Hypothalamus (tissue), 51 donors: Measurements from ENCODE around the gene KRTAP1-1.
"Not testable (repeated sequence)": the region's sequence is repeated elsewhere in the genome, so short reads cannot be mapped to it uniquely, and the experiment has no call there.

ENCODE experiments used
- DNase-seq, 51 donors: peaks; one replicate each; lab custom pipeline; 2025; lab: John Stamatoyannopoulos, UW

KRTAP1-1 gene, protein sequence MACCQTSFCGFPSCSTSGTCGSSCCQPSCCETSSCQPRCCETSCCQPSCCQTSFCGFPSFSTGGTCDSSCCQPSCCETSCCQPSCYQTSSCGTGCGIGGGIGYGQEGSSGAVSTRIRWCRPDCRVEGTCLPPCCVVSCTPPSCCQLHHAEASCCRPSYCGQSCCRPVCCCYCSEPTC

DNA sequence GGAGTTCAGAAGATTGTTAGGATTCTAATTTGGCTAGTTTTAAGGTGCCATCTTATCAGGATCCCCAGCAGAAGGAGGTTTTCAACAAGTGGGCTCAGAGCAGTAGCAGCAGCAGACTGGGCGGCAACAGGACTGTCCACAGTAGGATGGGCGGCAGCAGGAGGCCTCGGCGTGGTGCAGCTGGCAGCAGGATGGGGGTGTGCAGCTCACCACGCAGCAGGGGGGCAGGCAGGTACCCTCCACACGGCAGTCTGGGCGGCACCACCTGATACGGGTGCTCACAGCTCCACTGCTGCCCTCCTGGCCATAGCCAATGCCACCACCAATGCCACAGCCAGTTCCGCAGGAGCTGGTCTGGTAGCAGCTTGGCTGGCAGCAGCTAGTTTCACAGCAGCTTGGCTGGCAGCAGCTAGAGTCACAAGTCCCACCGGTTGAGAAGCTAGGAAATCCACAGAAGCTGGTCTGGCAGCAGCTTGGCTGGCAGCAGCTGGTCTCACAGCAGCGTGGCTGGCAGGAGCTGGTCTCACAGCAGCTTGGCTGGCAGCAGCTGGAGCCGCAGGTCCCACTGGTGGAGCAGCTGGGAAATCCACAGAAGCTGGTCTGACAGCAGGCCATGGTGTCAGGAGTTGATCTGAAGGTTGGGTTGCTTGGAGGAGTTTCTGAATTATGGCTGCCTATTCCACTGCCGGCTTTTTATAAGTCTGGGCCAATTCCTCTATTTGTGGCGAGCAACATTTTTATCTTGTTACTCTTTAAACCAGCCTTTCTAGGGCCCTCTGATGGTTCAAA lies at the start of gene KRTAP1-1:
Gene KRTAP1-1, minus strand, starts transcription at position 668 of the 789 bp plus-strand sequence. Its CDS starts 53 bp downstream, at position 615.
- peak in 2 of 51 donors; percentile 1 to 9 for DNase-seq

DNA sequence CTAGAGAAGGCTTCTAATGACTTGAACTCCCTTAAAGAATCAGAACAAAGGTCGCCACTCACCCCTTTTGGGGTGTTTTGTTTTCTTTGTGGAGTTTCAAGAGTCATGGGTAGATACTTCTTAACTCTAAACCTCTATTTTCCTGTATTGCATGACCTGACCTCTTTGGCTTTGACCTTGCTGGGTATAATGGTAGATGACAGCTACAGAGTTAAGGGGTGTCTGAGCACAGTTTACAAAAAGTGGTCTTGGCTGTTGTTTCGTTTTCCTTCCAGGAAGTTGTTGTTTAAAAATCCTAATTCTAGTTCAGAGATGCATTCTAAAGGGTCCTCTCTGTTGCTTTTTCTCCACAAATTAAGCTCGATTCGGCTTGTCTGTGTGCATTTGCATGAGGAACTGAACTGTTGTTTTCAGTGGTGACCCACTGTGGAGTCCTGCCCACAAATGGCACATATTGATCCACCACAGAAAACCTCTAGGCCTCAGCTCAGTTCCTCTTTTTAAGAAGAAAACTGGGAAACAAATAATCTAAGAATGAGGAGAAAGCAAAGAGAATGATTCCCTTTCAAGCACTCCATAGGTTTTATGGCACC lies 47.6 kb upstream of the KRTAP1-1 start:
- not testable (repeated sequence) for DNase-seq

DNA sequence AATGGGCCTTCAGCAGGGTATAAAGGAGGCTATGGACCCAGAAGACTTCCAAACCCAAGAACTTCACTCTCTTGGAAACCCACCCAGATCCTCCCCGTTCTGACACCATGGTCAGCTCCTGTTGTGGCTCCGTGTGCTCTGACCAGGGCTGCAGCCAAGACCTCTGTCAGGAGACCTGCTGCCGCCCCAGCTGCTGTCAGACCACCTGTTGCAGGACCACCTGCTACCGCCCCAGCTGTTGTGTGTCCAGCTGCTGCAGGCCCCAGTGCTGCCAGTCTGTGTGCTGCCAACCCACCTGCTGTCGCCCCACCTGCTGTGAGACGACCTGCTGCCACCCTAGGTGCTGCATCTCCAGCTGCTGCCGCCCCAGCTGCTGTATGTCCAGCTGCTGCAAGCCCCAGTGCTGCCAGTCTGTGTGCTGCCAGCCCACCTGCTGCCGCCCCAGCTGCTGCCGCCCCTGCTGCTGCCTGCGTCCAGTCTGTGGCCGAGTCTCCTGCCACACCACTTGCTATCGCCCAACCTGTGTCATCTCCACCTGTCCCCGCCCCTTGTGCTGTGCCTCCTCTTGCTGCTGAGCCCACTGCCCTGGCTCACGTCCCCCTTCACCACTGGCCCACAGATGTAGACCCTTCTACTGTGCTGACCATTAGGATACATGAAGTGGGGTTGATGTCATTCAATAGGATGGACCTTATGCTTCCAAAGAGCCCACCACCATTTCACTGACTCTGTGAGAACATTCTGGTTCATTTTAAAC lies 43.0 kb upstream of the KRTAP1-1 start, which contains the start of gene KRTAP4-7:
Gene KRTAP4-7, plus strand, starts transcription at position 51 of the 757 bp plus-strand sequence. Its CDS starts 57 bp downstream, at position 108.
- DNase-seq = not testable (repeated sequence)

DNA sequence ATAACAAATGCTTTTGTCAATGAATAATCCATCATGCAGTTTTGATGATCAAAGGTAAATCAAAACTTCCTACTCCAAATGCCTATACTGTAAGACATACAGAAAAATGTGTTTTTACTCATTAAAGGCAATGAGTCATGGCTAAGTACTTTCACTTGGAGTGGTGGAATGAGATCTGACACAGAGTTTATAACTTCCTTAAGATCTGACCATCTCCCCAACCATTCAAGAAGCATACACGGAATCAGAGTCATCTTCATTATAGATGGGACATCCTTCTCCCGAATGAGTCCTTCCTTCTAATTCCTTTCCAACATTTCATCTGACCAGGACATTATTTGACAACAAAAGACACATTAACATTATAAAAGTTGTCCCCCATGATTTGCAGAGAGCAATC lies 42.2 kb upstream of the KRTAP1-1 start:
- not testable (repeated sequence) for DNase-seq

DNA sequence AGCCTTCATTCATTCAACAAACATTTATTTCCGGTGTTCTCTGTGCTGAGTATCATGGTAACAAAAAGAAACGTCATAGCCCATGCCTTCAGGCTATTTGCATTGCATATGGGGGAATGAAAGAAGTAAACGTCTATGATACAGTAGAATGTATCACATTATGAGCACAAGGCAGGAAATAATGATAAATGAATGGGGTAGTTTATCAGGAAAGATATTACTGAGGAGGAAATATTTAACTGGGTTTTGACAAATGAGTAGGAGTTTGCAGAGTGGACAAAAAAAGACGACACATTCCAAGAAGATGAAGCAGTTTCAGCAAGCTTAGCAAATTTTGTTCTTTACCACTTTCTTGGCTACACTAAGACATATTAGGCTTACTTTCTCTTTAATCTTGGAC lies 41.4 kb upstream of the KRTAP1-1 start:
- no peak for DNase-seq

DNA sequence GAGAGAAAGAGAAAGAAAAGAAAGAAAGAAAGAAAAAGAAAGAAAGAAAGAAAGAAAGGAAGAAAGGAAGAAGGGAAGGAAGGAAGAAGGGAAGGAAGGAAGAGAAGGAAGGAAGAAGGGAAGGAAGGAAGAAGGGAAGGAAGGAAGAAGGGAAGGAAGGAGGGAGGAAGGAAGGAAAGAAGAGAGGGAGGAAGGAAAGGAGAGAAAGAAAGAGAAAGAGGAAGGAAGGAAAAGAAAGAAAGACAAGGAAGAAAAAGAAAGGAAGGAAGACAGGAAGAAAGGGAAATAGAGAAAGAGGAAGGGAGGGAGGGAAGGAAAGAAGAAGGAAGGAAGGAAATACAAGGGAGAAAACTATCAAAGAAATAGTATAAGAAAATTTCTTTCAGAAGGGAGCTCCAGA lies 35.5 kb upstream of the KRTAP1-1 start:
- DNase-seq = no peak

DNA sequence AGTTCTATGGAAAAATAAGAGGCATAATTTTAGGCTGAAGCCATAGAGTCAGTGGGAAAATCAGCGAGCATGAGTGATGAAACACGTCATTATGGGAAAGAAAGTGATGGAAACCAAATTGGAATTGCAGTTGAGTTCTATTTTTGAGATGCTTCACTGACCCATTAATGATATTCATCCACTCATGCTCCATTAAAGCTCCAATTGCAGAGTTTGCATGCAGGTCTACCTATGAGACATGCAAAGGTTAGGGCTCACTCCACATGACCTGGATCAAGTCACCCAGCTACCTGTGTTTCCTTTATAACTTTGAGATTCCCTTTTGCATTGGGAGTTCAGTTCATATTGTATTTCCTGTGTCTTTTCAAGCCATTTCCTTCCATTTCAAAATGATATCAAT lies 32.4 kb upstream of the KRTAP1-1 start:
- DNase-seq = no peak

DNA sequence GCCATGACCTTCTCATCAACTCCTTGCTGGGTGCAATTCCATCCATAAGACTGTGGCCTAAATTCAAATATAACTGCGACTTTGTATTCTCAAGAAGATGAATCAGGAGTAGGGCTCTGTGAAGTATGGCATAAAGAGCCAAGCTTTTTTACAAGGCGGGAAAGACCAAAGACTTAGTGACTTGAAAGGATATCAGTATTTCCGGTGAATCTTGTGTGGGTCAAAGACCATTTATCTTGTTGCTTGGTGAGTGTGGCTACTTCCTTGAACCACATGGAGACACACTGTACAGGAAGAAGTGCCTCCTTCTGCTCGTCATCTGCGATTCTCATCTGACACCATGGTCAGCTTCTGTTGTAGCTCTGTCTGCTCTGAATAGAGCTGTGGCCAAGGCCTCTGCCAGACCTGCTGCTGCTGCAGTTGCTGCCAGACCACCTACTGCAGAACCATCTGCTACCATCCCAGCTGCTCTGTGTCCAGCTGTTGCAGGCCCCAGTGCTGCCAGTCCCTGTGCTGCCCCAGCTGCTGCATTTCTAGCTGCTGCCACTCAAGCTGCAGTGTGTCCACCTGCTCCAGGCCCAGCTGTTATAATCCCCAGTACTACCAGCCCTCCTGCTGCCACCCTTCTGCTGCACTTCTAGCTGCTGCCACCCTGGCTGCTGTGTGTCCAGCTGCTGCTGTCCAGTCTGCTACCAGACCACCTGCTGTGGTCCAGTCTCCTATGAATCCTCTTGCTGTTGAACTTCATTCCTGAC lies 30.5 kb upstream of the KRTAP1-1 start:
- DNase-seq = no peak

DNA sequence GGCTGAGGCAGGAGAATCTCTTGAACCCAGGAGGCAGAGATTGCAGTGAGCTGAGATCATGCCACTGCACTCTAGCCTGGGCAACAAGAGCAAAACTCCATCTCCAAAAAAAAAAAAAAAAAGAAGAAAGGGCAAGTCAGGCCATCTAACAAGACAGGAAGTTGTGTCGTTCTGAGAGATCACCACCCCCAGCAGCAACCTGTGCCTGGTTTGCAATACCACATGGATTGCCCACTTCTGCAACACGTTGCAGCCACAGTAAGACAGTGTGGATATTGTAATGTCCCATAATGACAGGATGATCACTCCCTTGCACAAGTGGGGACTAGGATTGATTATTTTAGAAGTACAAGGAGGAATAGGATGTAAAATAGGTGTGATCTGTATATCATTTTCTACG lies 27.8 kb upstream of the KRTAP1-1 start:
- no peak for DNase-seq

DNA sequence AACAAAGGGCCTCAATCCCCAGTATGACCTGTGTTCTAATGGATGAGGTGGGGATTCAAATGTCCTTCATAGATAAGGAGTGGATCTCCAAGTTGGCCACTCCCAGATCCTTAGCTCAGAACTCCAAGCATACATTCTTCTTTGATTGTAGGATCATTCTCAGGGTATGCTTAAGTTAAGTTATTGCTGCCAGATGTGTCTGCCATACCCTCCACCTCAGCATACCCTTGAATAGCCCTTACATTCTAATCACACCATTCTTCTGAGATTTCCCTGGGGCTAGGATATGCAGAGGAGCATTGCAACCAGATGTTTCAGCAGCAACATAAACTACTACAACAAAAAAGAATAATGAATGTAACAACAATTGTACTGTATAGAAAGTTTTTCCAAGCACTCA lies 26.0 kb upstream of the KRTAP1-1 start:
- DNase-seq = no peak

DNA sequence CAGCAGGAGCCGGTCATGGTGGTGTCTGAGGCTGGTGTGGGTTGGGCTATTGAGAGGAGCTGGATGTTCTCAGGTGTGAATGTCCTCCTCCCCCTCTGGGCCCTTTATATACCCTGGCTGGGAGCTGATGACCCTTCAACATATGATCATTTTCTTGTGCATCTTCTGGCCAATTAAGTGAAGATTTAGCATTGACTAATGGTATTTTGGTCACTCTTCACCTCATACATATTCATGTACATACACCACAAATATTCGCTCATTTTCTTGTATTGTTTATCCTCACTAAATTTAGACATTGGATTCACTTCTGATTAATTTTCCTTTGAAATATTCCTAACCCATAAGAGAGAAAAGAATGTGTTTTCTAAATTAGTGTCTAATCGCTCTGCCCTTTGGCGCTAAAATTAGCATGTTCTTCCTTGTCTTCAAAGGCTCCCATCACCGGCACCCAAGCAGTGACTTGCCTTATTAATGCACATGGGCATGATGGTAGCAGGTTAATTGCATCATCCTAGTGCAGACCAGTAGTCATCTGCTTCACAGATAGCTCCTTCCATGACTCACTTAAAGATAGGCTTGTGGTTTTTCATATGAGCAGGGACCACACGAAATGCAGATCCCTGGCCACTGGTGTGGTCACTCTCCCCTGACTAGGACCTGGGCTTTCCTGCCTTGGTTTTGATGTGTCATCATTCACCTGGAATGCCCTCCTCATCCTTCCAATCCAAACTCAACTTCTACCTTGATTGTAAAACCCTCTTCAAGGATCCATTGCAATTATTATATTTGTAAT lies 24.8 kb upstream of the KRTAP1-1 start, which contains the start of gene KRTAP2-4:
Gene KRTAP2-4, minus strand, starts transcription at position 51 of the 796 bp plus-strand sequence. Its CDS starts 34 bp downstream, at position 17.
- no peak for DNase-seq

DNA sequence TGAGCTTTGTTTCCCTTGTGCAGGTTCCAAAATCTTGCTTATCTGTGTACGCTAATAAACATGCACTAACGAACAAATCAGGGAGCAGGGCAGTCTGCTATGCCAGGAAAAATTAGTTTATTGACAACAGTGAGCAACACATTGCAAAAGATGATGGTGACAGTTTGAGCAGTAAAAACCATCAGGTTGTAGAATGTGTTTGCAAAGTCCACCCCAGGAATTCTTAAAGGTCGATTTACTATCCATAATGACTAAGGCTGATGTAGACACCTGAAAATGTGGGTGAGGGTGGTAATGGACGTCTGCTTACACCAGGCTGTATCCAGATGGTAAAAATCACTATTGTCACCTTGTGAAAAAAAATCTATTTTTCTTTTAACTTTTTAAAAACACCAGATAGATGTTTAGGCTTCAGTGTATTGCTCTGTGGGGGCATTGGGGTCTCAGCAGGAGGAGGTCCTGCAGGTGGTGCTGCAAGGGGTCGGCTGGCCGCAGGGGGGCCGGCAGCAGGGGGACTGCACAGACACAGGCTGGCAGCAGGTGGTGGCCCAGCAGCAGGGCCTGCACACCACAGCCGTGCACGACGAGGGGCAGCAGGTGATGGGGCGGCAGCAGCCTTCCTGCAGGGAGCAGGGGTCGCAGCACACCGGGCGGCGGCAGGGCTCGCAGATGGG lies 23.9 kb upstream of the KRTAP1-1 start:
- not testable (repeated sequence) for DNase-seq

DNA sequence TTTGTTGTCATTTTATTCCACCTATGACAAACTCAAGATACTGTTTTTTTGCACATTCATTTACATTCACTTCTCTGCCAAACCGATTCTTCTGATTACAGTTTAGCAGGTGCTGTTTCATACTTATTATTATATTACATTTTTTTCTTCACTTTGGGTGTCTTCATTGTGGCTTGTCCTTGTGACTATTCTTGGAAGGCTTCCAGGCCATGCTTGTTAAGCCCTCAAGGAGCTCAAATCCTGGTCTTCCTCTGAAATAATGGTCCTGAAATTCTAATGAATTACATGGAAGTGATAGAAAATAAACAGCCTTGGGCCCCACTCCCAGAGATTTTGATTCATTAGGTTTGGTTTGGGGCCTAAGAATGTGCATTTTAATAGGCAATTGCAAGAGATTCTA lies 23.1 kb upstream of the KRTAP1-1 start:
- DNase-seq = no peak

DNA sequence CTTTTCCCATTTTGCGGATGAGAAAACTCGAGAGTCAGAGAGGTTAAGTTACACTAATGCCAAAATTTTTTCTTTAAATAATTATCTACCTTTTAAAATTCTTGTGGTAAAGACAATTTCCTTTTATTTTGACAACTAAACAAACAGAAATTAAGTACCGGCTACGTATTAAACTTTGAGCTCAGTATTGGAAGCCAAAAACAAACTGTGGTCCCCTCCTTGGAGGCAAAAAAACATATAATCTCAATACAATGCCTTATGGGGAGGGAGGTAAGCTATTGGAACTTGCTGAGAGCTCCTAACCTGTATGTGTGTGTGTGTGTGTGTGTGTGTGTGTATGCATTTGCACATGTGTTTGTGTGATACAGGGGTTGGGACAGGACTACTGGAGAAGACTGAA lies 22.2 kb upstream of the KRTAP1-1 start:
- DNase-seq = no peak

DNA sequence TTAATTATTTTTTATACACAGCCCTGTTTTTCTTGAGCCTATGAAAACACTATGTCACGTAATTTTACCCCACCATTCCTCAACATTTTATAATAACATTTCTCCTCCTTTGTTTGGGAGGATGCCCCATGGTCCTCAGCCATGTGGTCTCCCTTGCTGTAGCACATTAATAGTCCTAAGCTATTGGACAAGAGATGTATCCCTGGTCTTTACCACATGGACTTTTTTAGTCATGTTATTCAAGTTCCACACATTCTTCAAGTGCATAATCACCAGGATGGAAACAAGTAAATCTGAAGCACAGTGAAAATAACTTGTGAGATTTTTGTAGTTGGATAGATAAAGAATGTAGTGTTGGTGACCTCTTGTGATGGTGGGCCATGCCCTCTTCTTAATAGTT lies 20.7 kb upstream of the KRTAP1-1 start:
- DNase-seq = no peak

DNA sequence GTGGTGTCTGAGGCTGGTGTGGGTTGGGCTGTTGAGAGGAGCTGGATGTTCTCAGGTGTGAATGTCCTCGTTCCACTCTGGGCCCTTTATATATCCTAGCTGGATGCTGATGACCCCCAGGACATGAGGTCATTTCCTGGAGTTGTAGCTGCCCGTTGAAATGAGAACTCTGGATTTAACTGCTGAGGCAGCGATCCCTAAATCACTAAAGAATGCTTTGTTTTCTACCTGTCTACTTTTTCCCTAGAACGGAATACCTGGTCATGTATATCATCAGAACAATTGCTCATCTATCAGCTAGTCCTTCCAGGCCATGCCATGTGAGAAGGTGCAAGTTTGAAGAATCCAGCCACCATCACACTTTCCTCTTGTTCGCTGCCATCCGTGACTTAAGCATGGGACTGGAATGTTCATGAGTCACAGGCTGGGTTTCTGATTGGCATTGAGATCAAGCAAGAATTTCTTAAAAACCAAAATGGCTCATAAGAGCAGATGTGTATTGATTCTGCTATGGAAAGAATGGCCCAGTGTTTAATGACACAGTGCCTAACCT lies 18.9 kb upstream of the KRTAP1-1 start, which contains the start of gene KRTAP2-3:
Gene KRTAP2-3, minus strand, starts transcription at position 63 of the 553 bp plus-strand sequence. CDS start 64 bp downstream, outside the sequence.
- no peak for DNase-seq

DNA sequence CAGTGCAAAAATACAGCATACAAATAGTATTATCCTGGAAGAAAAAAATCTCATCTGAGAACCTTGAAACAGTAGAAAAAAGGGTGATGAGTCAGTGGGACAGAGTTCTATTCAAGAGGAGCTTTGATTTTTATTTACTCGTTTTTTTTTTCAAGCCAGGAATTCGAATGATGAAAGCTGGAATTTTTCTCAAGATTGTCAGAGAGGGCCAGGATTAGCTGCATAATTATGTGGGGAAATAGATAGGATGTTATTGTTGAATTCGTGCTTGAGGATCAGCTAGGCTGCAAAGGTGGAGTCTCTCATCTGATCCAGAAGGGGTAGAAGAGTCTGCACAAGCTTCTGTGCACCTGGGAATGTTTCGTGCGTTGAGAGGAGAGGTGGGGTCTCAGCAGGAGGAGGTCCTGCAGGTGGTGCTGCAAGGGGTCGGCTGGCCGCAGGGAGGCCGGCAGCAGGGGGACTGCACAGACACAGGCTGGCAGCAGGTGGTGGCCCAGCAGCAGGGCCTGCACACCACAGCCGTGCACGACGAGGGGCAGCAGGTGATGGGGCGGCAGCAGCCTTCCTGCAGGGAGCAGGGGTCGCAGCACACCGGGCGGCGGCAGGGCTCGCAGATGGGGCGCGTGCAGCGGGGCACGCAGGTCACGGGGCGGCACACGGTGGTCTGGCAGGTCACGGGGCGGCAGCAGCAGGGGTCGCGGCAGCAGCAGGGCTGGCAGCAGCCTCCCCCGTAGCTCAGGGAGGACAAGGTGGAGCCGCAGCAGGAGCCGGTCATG lies 18.2 kb upstream of the KRTAP1-1 start:
- DNase-seq = not testable (repeated sequence)
